ENCODE data around the gene CSTPP1. TPM values are rescaled to one million over a fixed set of nuclear protein-coding genes. Genes with fewer than 3 reads are reported as not detected.

CSTPP1 gene
- total and polyA plus RNA-seq, 4 donors, result 46.6 to 104 (median 72.3) TPM

GRCh38 chr11:47123094-47123493 is 186.5 kb downstream of the CSTPP1 start:
- no peak for DNase-seq (ENCODE audit: low read depth in 4 of 6, low spot score in 6 of 6)
- H3K9me3 ChIP-seq (ENCODE audit: control insufficient read depth, insufficient read depth, low read length), result no peaks in the 10 kb centered on the region
- no peaks in the 10 kb centered on the region for H3K36me3 ChIP-seq (ENCODE audit: control insufficient read depth, insufficient read depth, low read length)
- H3K4me3 ChIP-seq (ENCODE audit: low read depth, low read length), result no peak overlapping the region
- H3K27ac ChIP-seq (ENCODE audit: low read depth, low read length), result no peak overlapping the region
- WGBS (ENCODE audit: insufficient coverage), result 79% methylated on average over 2 of the region's 2 CpGs
- no peaks in the 10 kb centered on the region for H3K27me3 ChIP-seq (ENCODE audit: control insufficient read depth, insufficient read depth, low read length)
- H3K4me1 ChIP-seq (ENCODE audit: control insufficient read depth, insufficient read depth, low read length), result peaks cover 4% of the 10 kb centered on the region

- Histone ChIP-seq H3K27me3 (ENCODE audit: control insufficient read depth, insufficient read depth, low read length) (no peaks in the 10 kb centered on the region), H3K4me1 (ENCODE audit: control insufficient read depth, insufficient read depth, low read length) (no peaks in the 10 kb centered on the region), H3K9me3 (ENCODE audit: control insufficient read depth, insufficient read depth, low read length) (no peaks in the 10 kb centered on the region), H3K4me3 (ENCODE audit: low read depth, low read length) (no peak overlapping the region), H3K36me3 (ENCODE audit: control insufficient read depth, insufficient read depth, low read length) (no peaks in the 10 kb centered on the region), H3K27ac (ENCODE audit: low read depth, low read length) (no peak overlapping the region)
- no peak for DNase-seq (ENCODE audit: low read depth in 4 of 6, low spot score in 6 of 6)
- no CpG with 5 or more reads among the region's 1 CpG for WGBS (ENCODE audit: insufficient coverage)
These were observed 188.1 kb downstream of the CSTPP1 start for GRCh38 chr11:47124675-47125074.

- H3K36me3 ChIP-seq (ENCODE audit: control insufficient read depth, insufficient read depth, low read length), result no peaks in the 10 kb centered on the region
- WGBS (ENCODE audit: insufficient coverage), result no CpG with 5 or more reads among the region's 7 CpGs
- DNase-seq (ENCODE audit: low read depth in 4 of 6, low spot score in 6 of 6), result no peak
- no peaks in the 10 kb centered on the region for H3K9me3 ChIP-seq (ENCODE audit: control insufficient read depth, insufficient read depth, low read length)
- no peak overlapping the region for H3K4me3 ChIP-seq (ENCODE audit: low read depth, low read length)
- H3K27ac ChIP-seq (ENCODE audit: low read depth, low read length), result no peak overlapping the region
- H3K27me3 ChIP-seq (ENCODE audit: control insufficient read depth, insufficient read depth, low read length), result no peaks in the 10 kb centered on the region
- H3K4me1 ChIP-seq (ENCODE audit: control insufficient read depth, insufficient read depth, low read length), result no peaks in the 10 kb centered on the region
These were observed 188.5 kb downstream of the CSTPP1 start for GRCh38 chr11:47125083-47125482.

GRCh38 chr11:47127213-47127612 is 190.7 kb downstream of the CSTPP1 start:
- H3K36me3 ChIP-seq (ENCODE audit: control insufficient read depth, insufficient read depth, low read length), result no peaks in the 10 kb centered on the region
- no peak for DNase-seq (ENCODE audit: low read depth in 4 of 6, low spot score in 6 of 6)
- no peaks in the 10 kb centered on the region for H3K27me3 ChIP-seq (ENCODE audit: control insufficient read depth, insufficient read depth, low read length)
- no peaks in the 10 kb centered on the region for H3K4me1 ChIP-seq (ENCODE audit: control insufficient read depth, insufficient read depth, low read length)
- H3K9me3 ChIP-seq (ENCODE audit: control insufficient read depth, insufficient read depth, low read length), result no peaks in the 10 kb centered on the region
- H3K27ac ChIP-seq (ENCODE audit: low read depth, low read length), result no peak overlapping the region
- no peak overlapping the region for H3K4me3 ChIP-seq (ENCODE audit: low read depth, low read length)
- no CpG with 5 or more reads among the region's 2 CpGs for WGBS (ENCODE audit: insufficient coverage)

GRCh38 chr11:47130543-47130942 is 194.0 kb downstream of the CSTPP1 start:
- Histone ChIP-seq H3K4me1 (ENCODE audit: control insufficient read depth, insufficient read depth, low read length) (peaks cover 9% of the 10 kb centered on the region), H3K36me3 (ENCODE audit: control insufficient read depth, insufficient read depth, low read length) (no peaks in the 10 kb centered on the region), H3K9me3 (ENCODE audit: control insufficient read depth, insufficient read depth, low read length) (no peaks in the 10 kb centered on the region), H3K4me3 (ENCODE audit: low read depth, low read length) (no peak overlapping the region), H3K27ac (ENCODE audit: low read depth, low read length) (no peak overlapping the region), H3K27me3 (ENCODE audit: control insufficient read depth, insufficient read depth, low read length) (no peaks in the 10 kb centered on the region)
- DNase-seq (ENCODE audit: low read depth in 4 of 6, low spot score in 6 of 6), result peak in 1 of 6 donors; percentile 25
- WGBS (ENCODE audit: insufficient coverage), result 50% methylated on average over 2 of the region's 3 CpGs

- H3K4me1 ChIP-seq (ENCODE audit: control insufficient read depth, insufficient read depth, low read length), result peaks cover 9% of the 10 kb centered on the region
- no peak for DNase-seq (ENCODE audit: low read depth in 4 of 6, low spot score in 6 of 6)
- H3K4me3 ChIP-seq (ENCODE audit: low read depth, low read length), result no peak overlapping the region
- no peaks in the 10 kb centered on the region for H3K36me3 ChIP-seq (ENCODE audit: control insufficient read depth, insufficient read depth, low read length)
- H3K27me3 ChIP-seq (ENCODE audit: control insufficient read depth, insufficient read depth, low read length), result no peaks in the 10 kb centered on the region
- no peaks in the 10 kb centered on the region for H3K9me3 ChIP-seq (ENCODE audit: control insufficient read depth, insufficient read depth, low read length)
- no CpG with 5 or more reads among the region's 2 CpGs for WGBS (ENCODE audit: insufficient coverage)
- no peak overlapping the region for H3K27ac ChIP-seq (ENCODE audit: low read depth, low read length)
These were observed 194.6 kb downstream of the CSTPP1 start for GRCh38 chr11:47131136-47131535.

GRCh38 chr11:47132490-47132889 is 195.9 kb downstream of the CSTPP1 start:
- Histone ChIP-seq H3K27me3 (ENCODE audit: control insufficient read depth, insufficient read depth, low read length) (no peaks in the 10 kb centered on the region), H3K36me3 (ENCODE audit: control insufficient read depth, insufficient read depth, low read length) (no peaks in the 10 kb centered on the region), H3K9me3 (ENCODE audit: control insufficient read depth, insufficient read depth, low read length) (no peaks in the 10 kb centered on the region), H3K27ac (ENCODE audit: low read depth, low read length) (no peak overlapping the region), H3K4me3 (ENCODE audit: low read depth, low read length) (no peak overlapping the region), H3K4me1 (ENCODE audit: control insufficient read depth, insufficient read depth, low read length) (peaks cover 9% of the 10 kb centered on the region)
- no peak for DNase-seq (ENCODE audit: low read depth in 4 of 6, low spot score in 6 of 6)

- H3K4me3 ChIP-seq (ENCODE audit: low read depth, low read length), result no peak overlapping the region
- H3K27me3 ChIP-seq (ENCODE audit: control insufficient read depth, insufficient read depth, low read length), result no peaks in the 10 kb centered on the region
- H3K27ac ChIP-seq (ENCODE audit: low read depth, low read length), result no peak overlapping the region
- no peaks in the 10 kb centered on the region for H3K36me3 ChIP-seq (ENCODE audit: control insufficient read depth, insufficient read depth, low read length)
- no CpG with 5 or more reads among the region's 1 CpG for WGBS (ENCODE audit: insufficient coverage)
- peaks cover 9% of the 10 kb centered on the region for H3K4me1 ChIP-seq (ENCODE audit: control insufficient read depth, insufficient read depth, low read length)
- DNase-seq (ENCODE audit: low read depth in 4 of 6, low spot score in 6 of 6), result no peak
- no peaks in the 10 kb centered on the region for H3K9me3 ChIP-seq (ENCODE audit: control insufficient read depth, insufficient read depth, low read length)
These were observed 196.4 kb downstream of the CSTPP1 start for GRCh38 chr11:47132981-47133380.

GRCh38 chr11:47136327-47136726 is 199.8 kb downstream of the CSTPP1 start:
- H3K4me1 ChIP-seq (ENCODE audit: control insufficient read depth, insufficient read depth, low read length), result peaks cover 12% of the 10 kb centered on the region
- no peak overlapping the region for H3K27ac ChIP-seq (ENCODE audit: low read depth, low read length)
- no peak overlapping the region for H3K4me3 ChIP-seq (ENCODE audit: low read depth, low read length)
- no peak for DNase-seq (ENCODE audit: low read depth in 4 of 6, low spot score in 6 of 6)
- peaks cover 4% of the 10 kb centered on the region for H3K36me3 ChIP-seq (ENCODE audit: control insufficient read depth, insufficient read depth, low read length)
- WGBS (ENCODE audit: insufficient coverage), result 80% methylated on average over 1 of the region's 3 CpGs
- no peaks in the 10 kb centered on the region for H3K27me3 ChIP-seq (ENCODE audit: control insufficient read depth, insufficient read depth, low read length)
- H3K9me3 ChIP-seq (ENCODE audit: control insufficient read depth, insufficient read depth, low read length), result no peaks in the 10 kb centered on the region

GRCh38 chr11:47136921-47137320 is 200.4 kb downstream of the CSTPP1 start:
- no CpG with 5 or more reads among the region's 3 CpGs for WGBS (ENCODE audit: insufficient coverage)
- Histone ChIP-seq H3K9me3 (ENCODE audit: control insufficient read depth, insufficient read depth, low read length) (no peaks in the 10 kb centered on the region), H3K4me1 (ENCODE audit: control insufficient read depth, insufficient read depth, low read length) (peaks cover 12% of the 10 kb centered on the region), H3K27me3 (ENCODE audit: control insufficient read depth, insufficient read depth, low read length) (no peaks in the 10 kb centered on the region), H3K27ac (ENCODE audit: low read depth, low read length) (no peak overlapping the region), H3K4me3 (ENCODE audit: low read depth, low read length) (no peak overlapping the region), H3K36me3 (ENCODE audit: control insufficient read depth, insufficient read depth, low read length) (peaks cover 4% of the 10 kb centered on the region)
- DNase-seq (ENCODE audit: low read depth in 4 of 6, low spot score in 6 of 6), result no peak
